GM10248 (cell line): ENCODE results near the gene ZNF791.
"Not testable (repeated sequence)": the region's sequence is repeated elsewhere in the genome, so short reads cannot be mapped to it uniquely, and the experiment has no call there.

Experiments
- CTCF ChIA-PET: fragments of 300-600 bp; sonication (Branson Sonifier 250); formaldehyde crosslinking; extraction: SDS; loops from one replicate; lab custom pipeline; 2021; ENCODE audit warnings: antibody characterized with exemption; lab: Yijun Ruan, JAX
- POLR2A ChIA-PET: fragments of 350-650 bp; sonication (Branson Sonifier 250); formaldehyde crosslinking; extraction: SDS; loops from one replicate; lab custom pipeline; 2020; ENCODE audit warnings: antibody characterized with exemption; lab: Yijun Ruan, JAX
- DNase-seq: peaks from one replicate; pipeline ENCODE4 v3.0.0; 2012; ENCODE audit errors: extremely low spot score
- TF ChIP-seq, protein P1 (sequence below): IDR thresholded peaks from 2 replicates; pipeline ENCODE4 v1.5.1; 2012; ENCODE audit warnings: mild to moderate bottlenecking, low read depth; ENCODE audit errors: extremely low read depth, missing control alignments, control extremely low read depth

ZNF791 gene

GRCh38 chr19:12639901-12640613 is 29.3 kb downstream of the ZNF791 start:
- DNase-seq = peak; percentile 91
- TF ChIP-seq, protein P1, sequence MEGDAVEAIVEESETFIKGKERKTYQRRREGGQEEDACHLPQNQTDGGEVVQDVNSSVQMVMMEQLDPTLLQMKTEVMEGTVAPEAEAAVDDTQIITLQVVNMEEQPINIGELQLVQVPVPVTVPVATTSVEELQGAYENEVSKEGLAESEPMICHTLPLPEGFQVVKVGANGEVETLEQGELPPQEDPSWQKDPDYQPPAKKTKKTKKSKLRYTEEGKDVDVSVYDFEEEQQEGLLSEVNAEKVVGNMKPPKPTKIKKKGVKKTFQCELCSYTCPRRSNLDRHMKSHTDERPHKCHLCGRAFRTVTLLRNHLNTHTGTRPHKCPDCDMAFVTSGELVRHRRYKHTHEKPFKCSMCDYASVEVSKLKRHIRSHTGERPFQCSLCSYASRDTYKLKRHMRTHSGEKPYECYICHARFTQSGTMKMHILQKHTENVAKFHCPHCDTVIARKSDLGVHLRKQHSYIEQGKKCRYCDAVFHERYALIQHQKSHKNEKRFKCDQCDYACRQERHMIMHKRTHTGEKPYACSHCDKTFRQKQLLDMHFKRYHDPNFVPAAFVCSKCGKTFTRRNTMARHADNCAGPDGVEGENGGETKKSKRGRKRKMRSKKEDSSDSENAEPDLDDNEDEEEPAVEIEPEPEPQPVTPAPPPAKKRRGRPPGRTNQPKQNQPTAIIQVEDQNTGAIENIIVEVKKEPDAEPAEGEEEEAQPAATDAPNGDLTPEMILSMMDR = peak; percentile 65
- ChIA-PET POLR2A (interaction anchor here (1.1 to 1.2 kb wide), 2 partner anchors 29 kb away, joined by 4 read pairs; partner anchors contain the start of gene ZNF791), CTCF (interaction anchor here (0.6 to 2.9 kb wide), 25 partner anchors 9 to 154 kb away, joined by 3 to 11 read pairs (median 4); partner anchors contain the start of genes MAN2B1, TNPO2, WDR83 and ZNF490)

GRCh38 chr19:12641456-12641855 is 30.7 kb downstream of the ZNF791 start:
- ChIA-PET CTCF (interaction anchor here (1.4 to 2.9 kb wide), 2 partner anchors 31 to 35 kb away, joined by 6 to 10 read pairs; no protein-coding TSS in a partner anchor), POLR2A (no interaction called here)
- TF ChIP-seq, protein P1 = no peak
- no peak for DNase-seq

GRCh38 chr19:12642506-12642905 is 31.8 kb downstream of the ZNF791 start:
- TF ChIP-seq, protein P1 = no peak
- CTCF ChIA-PET = no interaction called here
- POLR2A ChIA-PET = no interaction called here
- DNase-seq = no peak

- POLR2A ChIA-PET, CTCF ChIA-PET, DNase-seq: not testable (repeated sequence)
These were observed 33.0 kb downstream of the ZNF791 start for GRCh38 chr19:12643716-12644115.

DNA sequence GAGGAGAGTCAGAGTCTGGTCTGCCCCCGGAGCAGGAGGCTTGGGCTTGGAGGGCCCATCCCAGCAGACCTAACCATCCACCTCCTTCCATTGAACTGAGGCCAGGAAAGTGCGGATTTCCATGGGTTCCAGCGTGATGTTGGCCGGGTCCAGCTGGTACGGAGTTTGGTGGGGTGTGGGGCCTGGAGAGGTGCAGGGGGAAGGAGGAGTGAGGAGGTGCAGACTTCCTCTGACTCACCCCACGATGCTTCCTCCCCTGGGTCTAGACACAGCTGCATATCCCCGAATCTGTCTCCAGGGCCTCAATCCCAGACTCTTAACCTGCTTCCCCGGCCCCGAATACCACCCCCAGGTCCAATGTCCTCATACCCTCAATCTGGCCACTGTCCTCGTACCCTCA is 35.8 kb downstream of the ZNF791 start:
- TF ChIP-seq, protein P1 = no peak
- POLR2A ChIA-PET = interaction anchor here (0.6 kb wide), 2 partner anchors 11 to 15 kb away, joined by 4 to 6 read pairs; no protein-coding TSS in a partner anchor
- DNase-seq = no peak
- CTCF ChIA-PET = no interaction called here

DNA sequence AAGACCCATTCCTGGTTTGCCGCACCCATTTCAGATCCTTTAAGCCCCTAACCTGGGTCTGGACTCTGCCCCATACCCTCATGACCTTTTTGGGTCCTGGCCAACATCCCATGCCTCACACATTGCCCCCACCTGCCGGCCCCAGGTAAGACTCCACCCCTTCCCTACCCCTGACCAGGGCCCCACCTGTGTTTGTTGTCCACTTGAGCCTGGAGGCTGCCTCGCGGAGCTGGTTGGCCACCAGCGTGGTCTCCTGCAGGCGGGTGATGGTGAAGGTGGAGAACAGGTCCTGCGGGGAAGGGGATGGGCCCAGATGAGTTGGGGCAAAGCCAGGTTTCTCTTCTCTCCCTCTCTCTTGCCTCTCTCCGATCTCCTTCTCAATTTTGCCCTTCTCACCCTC is 36.3 kb downstream of the ZNF791 start:
- no peak for DNase-seq
- CTCF ChIA-PET = no interaction called here
- POLR2A ChIA-PET = no interaction called here
- TF ChIP-seq, protein P1 = no peak

- DNase-seq = peak; percentile 73
- POLR2A ChIA-PET = no interaction called here
- CTCF ChIA-PET = interaction anchor here (0.8 kb wide), 1 partner anchor 25 kb away, joined by 3 read pairs; no protein-coding TSS in a partner anchor
- TF ChIP-seq, protein P1 = no peak
These were observed 36.9 kb downstream of the ZNF791 start for GRCh38 chr19:12647490-12648071.
